ENCODE results near the gene LRRC10B. TPM values are rescaled to one million over a fixed set of nuclear protein-coding genes. Genes with fewer than 3 reads are reported as not detected.

LRRC10B gene
- polyA plus RNA-seq, 2 of the 4 experiments (the other 2 are of a cell fraction): 0.03 to 0.04 TPM

DNA sequence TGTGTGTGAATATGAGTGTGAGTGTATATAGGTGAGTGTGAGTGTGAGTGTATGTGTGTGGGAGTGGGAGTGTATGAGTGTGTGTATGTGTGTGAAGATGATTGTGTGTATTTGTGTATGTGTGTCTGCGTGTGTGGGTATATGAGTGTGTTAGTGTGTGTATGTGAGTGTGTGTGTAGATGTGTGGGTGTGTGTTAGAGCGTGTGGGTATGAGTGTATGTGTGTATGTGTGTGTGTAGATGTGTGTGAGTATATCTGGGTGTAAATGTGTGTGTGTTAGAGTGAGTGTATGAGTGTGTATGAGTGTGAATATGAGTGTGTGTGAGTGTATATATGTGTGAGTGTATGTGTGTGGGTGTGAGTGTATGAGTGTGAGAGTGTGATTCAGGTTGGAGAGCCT is 11.1 kb upstream of the LRRC10B start (continued):
- no peak for TF ChIP-seq CEBPB (IDR thresholded peaks at IDR 0.05)

- no peak for FAIRE-seq
- 56% methylated on average over 9 of the region's 9 CpGs for WGBS (ENCODE audit: missing lambda C conversion rate)
- Histone ChIP-seq H3K4me2 (no peak overlapping the region), H3K4me3 (no peak overlapping the region), H3K27ac (no peak overlapping the region), H3K4me1 (no peaks in the 10 kb centered on the region), H3K9me3 (no peaks in the 10 kb centered on the region)
- ChIA-PET POLR2A (no interaction called here), CTCF (interaction anchor here (1.0 to 1.4 kb wide), 4 partner anchors 19 to 235 kb away, joined by 3 to 4 read pairs (median 4); no protein-coding TSS in a partner anchor)
- TF ChIP-seq MAFK (IDR thresholded peaks at IDR 0.05; ENCODE audit: partially characterized antibody) (no peak), JUNB (IDR thresholded peaks at IDR 0.05) (no peak), HMGXB4 (CRISPR knock-in tag; IDR thresholded peaks at IDR 0.05; ENCODE audit: borderline replicate concordance) (no peak), MYC (IDR thresholded peaks at IDR 0.05; ENCODE audit: borderline replicate concordance, low read length) (no peak), CHD2 (IDR thresholded peaks at IDR 0.05; ENCODE audit: low read length, partially characterized antibody) (no peak), POLR2A (IDR thresholded peaks at IDR 0.05; ENCODE audit: low read length) (no peak), USF2 (IDR thresholded peaks at IDR 0.05) (no peak), SREBF2 (IDR thresholded peaks at IDR 0.05) (no peak), NPAS2 (CRISPR knock-in tag; IDR thresholded peaks at IDR 0.05; ENCODE audit: borderline replicate concordance) (no peak), JUN (IDR thresholded peaks at IDR 0.05) (no peak), RAD21 (conservative IDR thresholded peaks at IDR 0.05 in 1 of 2, IDR thresholded peaks at IDR 0.05 in 1 of 2) (no peak), CHD4 (IDR thresholded peaks at IDR 0.05; ENCODE audit: borderline replicate concordance) (no peak), PHF8 (IDR thresholded peaks at IDR 0.05; ENCODE audit: borderline replicate concordance, low read depth) (no peak), FOSL2 (IDR thresholded peaks at IDR 0.05) (no peak), FOSL2 (CRISPR knock-in tag; IDR thresholded peaks at IDR 0.05) (no peak), KDM5A (IDR thresholded peaks at IDR 0.05) (no peak)
- TF ChIP-seq, protein P1, sequence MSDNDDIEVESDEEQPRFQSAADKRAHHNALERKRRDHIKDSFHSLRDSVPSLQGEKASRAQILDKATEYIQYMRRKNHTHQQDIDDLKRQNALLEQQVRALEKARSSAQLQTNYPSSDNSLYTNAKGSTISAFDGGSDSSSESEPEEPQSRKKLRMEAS (IDR thresholded peaks at IDR 0.05): no peak
- TF ChIP-seq, protein P2, sequence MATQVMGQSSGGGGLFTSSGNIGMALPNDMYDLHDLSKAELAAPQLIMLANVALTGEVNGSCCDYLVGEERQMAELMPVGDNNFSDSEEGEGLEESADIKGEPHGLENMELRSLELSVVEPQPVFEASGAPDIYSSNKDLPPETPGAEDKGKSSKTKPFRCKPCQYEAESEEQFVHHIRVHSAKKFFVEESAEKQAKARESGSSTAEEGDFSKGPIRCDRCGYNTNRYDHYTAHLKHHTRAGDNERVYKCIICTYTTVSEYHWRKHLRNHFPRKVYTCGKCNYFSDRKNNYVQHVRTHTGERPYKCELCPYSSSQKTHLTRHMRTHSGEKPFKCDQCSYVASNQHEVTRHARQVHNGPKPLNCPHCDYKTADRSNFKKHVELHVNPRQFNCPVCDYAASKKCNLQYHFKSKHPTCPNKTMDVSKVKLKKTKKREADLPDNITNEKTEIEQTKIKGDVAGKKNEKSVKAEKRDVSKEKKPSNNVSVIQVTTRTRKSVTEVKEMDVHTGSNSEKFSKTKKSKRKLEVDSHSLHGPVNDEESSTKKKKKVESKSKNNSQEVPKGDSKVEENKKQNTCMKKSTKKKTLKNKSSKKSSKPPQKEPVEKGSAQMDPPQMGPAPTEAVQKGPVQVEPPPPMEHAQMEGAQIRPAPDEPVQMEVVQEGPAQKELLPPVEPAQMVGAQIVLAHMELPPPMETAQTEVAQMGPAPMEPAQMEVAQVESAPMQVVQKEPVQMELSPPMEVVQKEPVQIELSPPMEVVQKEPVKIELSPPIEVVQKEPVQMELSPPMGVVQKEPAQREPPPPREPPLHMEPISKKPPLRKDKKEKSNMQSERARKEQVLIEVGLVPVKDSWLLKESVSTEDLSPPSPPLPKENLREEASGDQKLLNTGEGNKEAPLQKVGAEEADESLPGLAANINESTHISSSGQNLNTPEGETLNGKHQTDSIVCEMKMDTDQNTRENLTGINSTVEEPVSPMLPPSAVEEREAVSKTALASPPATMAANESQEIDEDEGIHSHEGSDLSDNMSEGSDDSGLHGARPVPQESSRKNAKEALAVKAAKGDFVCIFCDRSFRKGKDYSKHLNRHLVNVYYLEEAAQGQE (IDR thresholded peaks at IDR 0.05): no peak
- no peak for DNase-seq (ENCODE audit: low read depth in 1 of 2, low spot score in 1 of 2)
- ATAC-seq: no peak
Observed at GRCh38 chr11:61497876-61498275, 10.7 kb upstream of the LRRC10B start.

DNA sequence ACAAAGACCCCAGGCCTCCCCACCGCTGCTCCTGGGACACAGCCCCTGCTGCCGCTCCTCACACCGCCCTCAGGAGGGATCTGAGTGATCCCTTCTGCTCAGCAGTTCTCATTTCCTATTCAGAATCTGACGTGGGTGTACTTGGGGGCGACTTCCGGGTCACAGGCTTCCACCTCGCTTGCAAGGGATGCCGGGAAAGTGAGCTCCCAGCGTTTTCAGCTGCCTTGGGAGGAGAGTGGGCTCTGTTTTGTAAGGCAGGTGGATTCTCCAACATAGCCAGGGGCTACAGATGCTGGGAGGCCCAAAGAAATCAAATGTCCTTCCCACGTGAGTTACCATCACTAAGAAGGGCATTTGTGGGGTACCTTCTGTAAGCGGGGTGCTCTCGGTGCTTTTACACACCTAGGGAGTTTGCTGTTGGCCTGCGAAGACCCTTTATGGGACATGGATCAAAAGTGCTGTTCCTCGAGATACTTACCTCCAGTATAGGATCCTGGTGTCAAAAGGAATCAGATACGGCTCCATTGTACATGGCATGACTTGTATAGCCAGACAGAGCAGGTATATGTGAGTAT is 9.7 kb upstream of the LRRC10B start:
- ChIA-PET CTCF (interaction anchor here (1.0 to 2.3 kb wide), 3 partner anchors 10 to 234 kb away, joined by 3 to 9 read pairs (median 4); partner anchors contain the start of gene LRRC10B), POLR2A (no interaction called here)
- DNase-seq (ENCODE audit: low read depth in 1 of 2, low spot score in 1 of 2) (no peak), ATAC-seq (no peak), FAIRE-seq (no peak)
- Histone ChIP-seq H3K27ac (no peak overlapping the region), H3K4me2 (no peak overlapping the region), H3K9me3 (no peaks in the 10 kb centered on the region), H3K4me3 (no peak overlapping the region), H3K4me1 (no peaks in the 10 kb centered on the region)
- WGBS (ENCODE audit: missing lambda C conversion rate): 63% methylated on average over 15 of the region's 15 CpGs
- TF ChIP-seq HMGXB4 (CRISPR knock-in tag; IDR thresholded peaks at IDR 0.05; ENCODE audit: borderline replicate concordance): no peak
- no peak for TF ChIP-seq ZFP36 (IDR thresholded peaks at IDR 0.05; ENCODE audit: borderline replicate concordance, partially characterized antibody)
- TF ChIP-seq EHMT2 (IDR thresholded peaks at IDR 0.05; ENCODE audit: low read depth): no peak
- no peak for TF ChIP-seq HES2 (IDR thresholded peaks at IDR 0.05)
- no peak for TF ChIP-seq RFX5 (IDR thresholded peaks at IDR 0.05)
